Raji (cell line): ENCODE data around the gene SSBP3.

ENCODE experiments used
- POLR2A ChIP-seq: IDR thresholded peaks from 2 replicates; pipeline ENCODE4 v1.6.1; 2011; ENCODE audit warnings: low read depth, low read length, control low read depth; ENCODE audit not compliant: insufficient read depth

The SSBP3 gene

GRCh38 chr1:54304518-54304917, 101.7 kb downstream of the SSBP3 start:
- no peak for TF ChIP-seq POLR2A

- TF ChIP-seq POLR2A: no peak
These were observed 103.0 kb downstream of the SSBP3 start for GRCh38 chr1:54302951-54303843.

- no peak for TF ChIP-seq POLR2A
These were observed 103.6 kb downstream of the SSBP3 start for GRCh38 chr1:54302549-54302948.

DNA sequence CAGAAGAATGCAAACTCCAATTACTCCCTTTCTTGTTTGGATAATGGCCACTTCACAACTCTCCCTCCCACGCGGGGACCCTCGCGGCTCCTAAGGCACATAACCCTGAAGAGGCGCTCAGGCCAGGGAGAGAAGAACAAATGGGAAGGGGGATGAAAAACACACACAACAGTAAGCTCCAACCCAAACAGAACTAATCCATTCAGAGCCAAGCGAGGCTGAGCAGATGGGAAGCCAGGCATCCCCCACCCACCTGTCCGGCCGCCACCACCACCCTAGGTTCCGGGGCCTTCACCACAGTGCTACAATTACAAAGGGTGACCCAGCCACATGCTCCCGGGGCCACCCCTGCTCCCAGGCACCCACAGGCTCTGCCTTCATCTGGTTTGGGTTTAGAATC, 104.7 kb downstream of the SSBP3 start:
- TF ChIP-seq POLR2A: no peak

DNA sequence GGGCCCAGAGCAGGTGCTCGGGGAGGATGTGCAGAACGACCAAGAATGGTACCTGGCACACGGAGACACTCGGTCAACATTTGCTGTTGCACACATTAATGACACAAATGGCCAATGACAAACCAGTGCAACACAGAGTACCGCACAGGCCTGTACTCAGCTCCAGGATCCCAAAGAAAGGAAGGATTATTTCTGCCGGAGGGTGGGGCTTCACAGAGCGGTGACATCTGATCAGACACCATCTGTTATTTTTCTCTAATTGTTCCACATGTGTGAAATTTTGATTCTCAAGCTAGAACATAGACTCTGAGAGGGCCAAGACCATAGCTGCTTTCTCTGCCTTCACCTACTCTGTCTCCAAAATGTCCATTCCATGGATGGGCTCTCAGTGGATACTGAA, 105.8 kb downstream of the SSBP3 start:
- no peak for TF ChIP-seq POLR2A

- TF ChIP-seq POLR2A: no peak
These were observed 107.2 kb downstream of the SSBP3 start for GRCh38 chr1:54299037-54299436.

DNA sequence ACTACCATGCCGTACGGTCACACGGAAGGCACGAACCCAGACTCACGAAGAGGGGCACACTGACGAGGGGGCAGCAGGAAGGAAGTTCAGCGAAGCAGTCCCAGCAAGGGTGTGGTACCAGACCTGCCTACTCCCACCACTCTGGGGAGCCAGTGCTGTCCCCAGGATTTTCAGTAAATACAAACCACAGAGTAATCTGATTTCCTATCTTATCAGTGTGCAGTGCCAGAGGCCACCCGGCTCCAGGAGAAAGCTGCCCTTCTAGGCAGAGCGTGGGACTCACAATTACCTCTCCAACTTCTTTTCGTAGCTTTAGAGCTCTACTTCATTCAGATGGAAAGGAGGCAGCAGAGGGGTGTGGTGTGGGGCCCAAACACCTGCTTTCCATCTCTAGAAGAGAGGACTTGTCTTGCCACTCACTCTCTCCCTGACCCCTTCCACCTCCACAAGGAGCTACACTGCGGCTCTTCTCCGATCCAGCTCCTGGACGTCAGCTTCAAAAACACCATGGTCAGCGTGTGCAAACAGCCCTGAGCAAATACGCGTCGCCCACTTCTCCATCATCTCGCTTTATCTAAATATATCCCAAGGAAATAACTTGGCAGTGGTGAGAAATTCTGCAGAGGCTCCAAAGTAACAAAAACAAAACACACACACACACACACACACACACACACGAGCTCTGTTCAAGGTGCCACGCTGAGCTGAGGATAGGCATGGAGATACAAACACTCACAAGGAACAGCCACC, 107.7 kb downstream of the SSBP3 start:
- no peak for TF ChIP-seq POLR2A

DNA sequence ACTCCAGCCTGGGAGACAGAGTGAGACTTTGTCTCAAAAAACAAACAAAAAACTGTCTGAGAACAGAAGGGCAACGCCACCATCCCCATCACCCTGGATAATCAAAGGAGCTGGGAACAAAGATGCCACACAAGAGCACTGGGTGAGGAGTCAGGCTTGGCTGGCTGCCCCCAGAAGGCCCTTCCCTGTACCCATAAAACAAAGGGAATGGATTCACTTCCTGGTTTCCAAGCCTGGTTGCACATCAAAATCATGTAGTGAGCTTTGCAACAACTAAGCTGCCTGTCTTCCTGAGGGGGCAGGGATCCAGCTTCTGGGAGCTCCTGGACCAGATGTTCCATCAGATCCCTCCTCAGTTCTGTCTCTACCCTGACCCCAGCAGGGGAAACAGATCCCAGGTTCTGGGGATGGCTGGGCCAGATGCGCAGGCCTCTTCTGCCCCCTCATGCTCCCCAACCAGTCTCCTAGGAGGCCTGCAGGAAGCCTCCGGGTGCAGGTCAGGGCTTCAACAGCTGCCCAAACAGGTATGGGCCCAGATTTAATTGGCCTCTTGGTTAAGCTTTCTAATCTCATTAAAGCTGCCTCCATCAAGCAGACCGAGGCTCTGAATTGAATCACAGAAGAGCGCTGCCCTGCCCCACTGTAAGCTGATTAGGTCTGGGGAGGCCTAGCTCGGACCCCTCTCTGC, 108.5 kb downstream of the SSBP3 start:
- TF ChIP-seq POLR2A: no peak

DNA sequence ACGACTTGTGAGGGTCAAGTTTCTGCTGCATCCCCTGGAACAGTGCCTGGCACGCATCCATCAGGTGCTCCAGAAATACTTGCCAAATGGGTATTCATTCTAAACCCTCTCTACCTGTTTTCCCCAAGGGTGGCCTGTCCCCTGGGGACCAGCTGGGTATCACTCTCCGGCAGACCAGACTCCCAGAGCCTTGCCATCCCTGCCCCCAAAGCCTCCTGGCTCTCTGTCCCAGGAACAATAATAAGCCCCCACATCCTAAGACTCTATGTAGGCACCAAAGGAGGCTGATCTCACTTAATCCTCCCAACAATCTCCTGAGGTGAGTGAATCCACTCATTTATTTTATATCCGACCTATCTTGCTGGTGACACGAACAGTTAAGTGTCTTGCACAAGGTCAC, 109.5 kb downstream of the SSBP3 start:
- no peak for TF ChIP-seq POLR2A

DNA sequence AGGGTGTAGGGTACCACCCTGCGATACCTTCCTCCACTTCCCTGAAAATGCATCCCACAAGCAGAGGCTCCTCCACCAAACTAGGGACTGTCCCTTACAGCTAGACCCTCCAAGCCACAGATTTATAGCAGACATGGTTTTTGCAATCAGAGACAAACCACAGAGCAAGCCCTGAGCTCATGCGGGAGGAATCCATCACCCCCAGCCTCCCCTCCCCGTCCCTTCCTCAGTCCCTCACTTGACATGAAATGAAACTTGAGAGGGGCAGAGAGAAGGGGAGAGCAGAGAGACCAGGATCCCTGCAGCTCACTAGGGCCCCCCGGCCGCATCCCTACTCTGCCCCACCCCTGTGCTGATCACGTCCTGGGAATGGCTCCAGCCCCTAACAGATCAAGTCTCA, 111.3 kb downstream of the SSBP3 start:
- no peak for TF ChIP-seq POLR2A

DNA sequence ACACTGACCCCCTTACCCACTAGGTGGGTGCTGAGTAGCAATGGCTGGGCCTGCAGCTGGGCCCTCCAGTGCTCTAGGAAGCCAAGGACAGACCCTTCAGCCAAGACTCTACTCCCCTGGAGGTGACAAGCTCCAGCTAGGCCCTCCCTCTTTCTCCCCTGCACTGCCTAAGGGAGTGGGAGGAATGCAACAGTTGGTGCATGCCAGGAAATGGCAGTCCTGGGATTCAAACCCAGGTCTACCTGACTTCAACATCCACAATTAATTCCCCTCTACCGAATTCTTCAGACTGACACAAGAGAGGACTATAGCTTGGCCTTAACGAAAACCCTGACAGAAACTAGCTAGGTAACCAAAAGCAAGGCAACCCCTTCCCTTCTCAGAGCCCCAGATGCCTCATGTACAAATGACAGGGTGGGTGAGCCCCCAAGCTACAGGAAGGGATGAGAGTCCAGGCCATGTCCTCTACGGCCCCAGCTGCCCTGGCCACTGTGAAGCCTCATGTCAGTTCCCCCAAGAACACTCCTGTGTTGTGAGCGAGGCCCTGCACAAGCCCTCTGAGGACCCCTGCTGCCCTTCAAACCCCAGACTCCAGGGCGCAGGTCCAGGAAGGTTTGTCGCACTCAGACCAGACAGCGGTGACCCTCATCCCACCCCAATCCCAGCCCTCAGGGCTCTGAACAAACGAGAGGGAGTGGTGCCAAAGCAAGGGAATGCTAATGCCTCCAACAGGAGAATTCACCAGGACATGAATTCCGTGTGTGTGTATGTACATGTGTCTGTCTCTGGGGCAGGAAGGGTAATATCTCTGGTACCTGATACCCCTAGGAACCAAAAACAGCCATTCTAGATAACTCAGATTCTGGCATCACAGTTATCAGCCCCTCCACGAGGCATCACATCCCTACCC, 113.9 kb downstream of the SSBP3 start:
- TF ChIP-seq POLR2A: no peak

- no peak for TF ChIP-seq POLR2A
These were observed 114.8 kb downstream of the SSBP3 start for GRCh38 chr1:54291276-54292001.

DNA sequence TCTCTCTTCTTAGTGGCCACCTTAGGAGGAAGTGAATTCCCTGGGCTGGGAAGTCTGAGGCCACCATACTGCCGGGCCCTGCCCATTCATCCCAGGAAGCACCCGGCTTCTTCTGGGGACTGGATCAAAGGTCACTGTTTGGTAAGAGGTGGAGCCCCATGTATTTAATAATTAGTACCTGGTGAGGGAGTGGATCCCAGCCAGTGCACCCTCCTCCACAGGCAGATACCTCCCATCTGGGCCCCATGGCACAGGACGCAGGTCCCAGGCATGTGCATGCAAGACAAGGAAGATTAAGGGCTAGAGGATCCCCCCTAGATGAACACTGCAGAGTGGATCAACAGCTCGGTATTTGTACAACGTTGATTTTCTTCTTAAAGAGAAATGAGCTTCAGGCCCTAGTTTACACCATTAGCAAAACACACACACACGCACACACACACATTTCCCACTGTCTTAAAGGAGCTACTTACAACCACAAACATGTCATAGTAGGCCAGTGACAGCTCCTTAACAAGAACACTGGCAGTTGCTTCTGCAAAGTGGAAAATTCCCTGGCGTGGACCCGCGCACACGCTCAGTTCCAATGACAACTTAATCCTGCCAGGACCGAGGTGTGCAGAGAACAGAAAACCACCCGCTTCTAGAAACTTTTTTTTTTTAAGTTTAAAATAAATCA, 115.5 kb downstream of the SSBP3 start:
- no peak for TF ChIP-seq POLR2A
